ENCODE data around the gene S100A14.
A peak's percentile ranks its signal among the peaks of the same experiment; 100 is the strongest.

Gene S100A14

DNA sequence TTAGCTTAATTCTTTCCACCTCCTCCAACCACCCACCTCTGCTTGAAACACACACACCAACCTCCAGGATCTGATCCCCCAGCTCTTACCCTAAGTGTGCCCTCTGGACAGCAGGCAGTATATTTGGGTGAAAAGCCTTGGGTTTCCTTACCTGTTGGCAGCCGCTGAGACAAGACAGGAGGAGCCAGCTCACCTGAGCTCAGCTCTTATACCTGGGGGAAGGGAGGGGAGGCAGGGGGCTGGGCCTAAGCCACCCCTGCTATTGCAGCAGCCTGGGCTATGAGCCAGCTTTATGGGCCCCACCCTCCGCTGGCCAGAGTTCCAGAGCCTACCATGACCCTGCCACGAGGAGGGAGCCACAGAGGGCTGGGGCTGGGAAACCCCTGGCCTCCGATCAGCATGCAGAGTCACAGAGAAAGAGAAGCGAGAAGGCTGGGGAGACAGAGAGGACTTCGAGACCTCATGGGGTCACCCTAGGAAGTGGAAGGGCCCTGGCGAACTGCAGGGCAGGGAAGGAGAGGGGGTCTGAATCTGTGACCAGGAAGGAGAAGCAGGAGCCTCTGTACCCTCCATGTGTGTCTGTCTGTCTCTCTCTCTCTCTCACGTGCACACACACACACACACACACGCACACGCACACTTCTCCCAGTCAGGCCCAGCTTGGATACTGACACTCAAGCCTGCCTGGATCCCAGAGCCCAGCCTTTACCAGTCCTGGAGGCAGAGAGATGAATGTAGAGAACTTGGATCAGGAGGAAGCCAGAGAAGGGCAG lies at the start of gene S100A14:
Gene S100A14, minus strand, starts transcription at position 182 of the 773 bp plus-strand sequence. CDS start 467 bp downstream, outside the sequence.
- peaks cover 3% of the 10 kb centered on the region for H3K4me1 Mint-ChIP-seq
- H3K36me3 Mint-ChIP-seq: no peaks in the 10 kb centered on the region
- no peaks in the 10 kb centered on the region for H3K27me3 Mint-ChIP-seq
- H3K27ac Mint-ChIP-seq: peak within 1 kb of the TSS; percentile 15
- H3K9me3 Mint-ChIP-seq: no peaks in the 10 kb centered on the region
- H3K4me3 Mint-ChIP-seq: no peak within 1 kb of the TSS

DNA sequence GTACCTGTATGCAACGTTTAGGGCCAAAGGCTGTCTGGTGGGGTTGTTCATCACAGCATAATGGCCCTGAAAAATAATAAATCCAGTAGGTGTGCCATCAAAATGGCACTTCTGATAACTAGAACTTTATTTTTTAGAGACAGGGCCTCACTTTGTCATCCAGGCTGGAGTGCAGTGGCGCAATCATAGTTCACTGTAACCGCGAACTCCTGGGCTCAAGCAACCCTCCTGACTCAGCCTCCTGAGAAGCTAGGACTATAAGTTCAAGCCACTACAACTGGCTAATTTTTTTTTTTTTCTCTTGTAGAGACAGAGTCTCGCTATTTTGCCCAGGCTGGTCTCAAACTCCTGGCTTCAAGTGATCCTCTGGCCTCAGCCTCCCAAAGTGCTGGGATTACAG lies 47.1 kb upstream of the S100A14 start:
- Mint-ChIP-seq H3K4me3 (no peak overlapping the region), H3K27me3 (no peaks in the 10 kb centered on the region), H3K4me1 (peaks cover 29% of the 10 kb centered on the region), H3K27ac (no peak overlapping the region), H3K9me3 (no peaks in the 10 kb centered on the region), H3K36me3 (peaks cover 29% of the 10 kb centered on the region)

DNA sequence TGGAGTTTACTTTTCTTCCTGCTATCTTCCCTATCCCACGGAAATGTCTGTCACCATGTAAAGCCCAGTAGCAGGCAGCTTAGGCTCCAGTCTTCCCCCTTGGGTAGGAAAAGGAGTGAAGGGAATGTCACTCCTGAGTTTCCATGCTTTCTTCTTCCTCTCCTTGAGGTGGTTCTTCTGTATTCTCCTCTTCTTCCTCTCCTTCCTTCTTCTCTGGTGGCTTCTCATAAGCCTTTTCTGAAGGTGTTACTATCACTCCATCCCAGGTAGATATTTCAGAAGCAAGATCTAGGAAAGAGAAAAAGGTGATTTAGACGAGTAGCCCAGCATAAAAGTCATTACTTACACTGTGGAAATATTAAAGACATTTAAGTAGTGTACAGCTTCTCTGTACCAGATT lies 46.1 kb upstream of the S100A14 start:
- H3K9me3 Mint-ChIP-seq: no peaks in the 10 kb centered on the region
- H3K4me3 Mint-ChIP-seq: no peak overlapping the region
- peaks cover 20% of the 10 kb centered on the region for H3K4me1 Mint-ChIP-seq
- H3K36me3 Mint-ChIP-seq: peaks cover 20% of the 10 kb centered on the region
- no peaks in the 10 kb centered on the region for H3K27me3 Mint-ChIP-seq
- H3K27ac Mint-ChIP-seq: no peak overlapping the region

DNA sequence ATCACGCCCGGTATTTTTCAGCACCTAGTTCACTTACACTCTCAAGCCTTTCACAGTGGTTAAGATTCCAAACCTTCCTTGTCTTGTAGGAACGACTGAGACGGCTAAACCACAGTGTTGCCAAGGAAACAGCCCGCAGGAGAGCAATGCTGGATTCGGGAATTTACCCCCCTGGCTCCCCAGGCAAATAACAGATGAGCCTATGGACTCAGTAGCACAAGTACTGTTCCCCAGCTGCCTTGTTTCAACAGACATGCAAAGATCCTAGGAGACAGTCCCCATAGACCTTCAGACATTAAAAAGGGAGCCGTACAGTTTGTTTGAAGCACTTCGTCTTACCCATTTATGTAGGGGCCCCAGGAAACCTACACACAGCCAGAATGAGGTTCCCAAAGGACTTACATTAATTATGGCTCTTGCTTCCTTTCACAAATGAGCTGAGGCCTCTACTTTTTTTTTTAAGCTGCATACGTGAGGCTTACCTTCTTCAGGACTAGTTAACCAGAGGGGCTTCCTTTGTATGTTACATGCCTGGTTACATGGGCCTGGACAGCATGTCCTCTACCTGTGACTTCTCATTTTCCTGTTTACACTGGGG lies 45.1 kb upstream of the S100A14 start:
- Mint-ChIP-seq H3K4me3 (peak overlapping the region; percentile 36), H3K27ac (peak overlapping the region; percentile 68), H3K36me3 (peaks cover 17% of the 10 kb centered on the region), H3K9me3 (no peaks in the 10 kb centered on the region), H3K27me3 (no peaks in the 10 kb centered on the region), H3K4me1 (peaks cover 19% of the 10 kb centered on the region)

DNA sequence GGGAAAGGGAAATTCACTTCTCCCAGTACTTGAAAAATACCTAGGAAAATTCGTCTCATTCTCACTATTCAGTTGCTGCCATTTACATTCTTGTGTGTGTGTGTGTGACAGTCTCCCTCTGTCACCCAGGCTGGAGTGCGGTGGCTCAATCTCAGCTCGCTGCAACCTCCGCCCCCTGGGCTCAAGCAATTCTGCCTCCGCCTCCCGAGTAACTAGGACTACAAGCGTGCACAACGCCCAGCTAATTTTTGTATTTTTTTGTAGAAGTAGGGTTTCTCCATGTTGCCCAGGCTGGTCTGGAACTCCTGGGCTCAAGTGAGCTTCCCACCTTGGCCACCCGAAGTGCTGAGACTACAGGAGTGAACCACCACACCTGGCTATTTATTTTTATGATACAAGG lies 43.5 kb upstream of the S100A14 start:
- Mint-ChIP-seq H3K27ac (peak overlapping the region; percentile 35), H3K9me3 (no peaks in the 10 kb centered on the region), H3K36me3 (peaks cover 10% of the 10 kb centered on the region), H3K4me3 (peak overlapping the region; percentile 93), H3K27me3 (no peaks in the 10 kb centered on the region), H3K4me1 (peaks cover 16% of the 10 kb centered on the region)

DNA sequence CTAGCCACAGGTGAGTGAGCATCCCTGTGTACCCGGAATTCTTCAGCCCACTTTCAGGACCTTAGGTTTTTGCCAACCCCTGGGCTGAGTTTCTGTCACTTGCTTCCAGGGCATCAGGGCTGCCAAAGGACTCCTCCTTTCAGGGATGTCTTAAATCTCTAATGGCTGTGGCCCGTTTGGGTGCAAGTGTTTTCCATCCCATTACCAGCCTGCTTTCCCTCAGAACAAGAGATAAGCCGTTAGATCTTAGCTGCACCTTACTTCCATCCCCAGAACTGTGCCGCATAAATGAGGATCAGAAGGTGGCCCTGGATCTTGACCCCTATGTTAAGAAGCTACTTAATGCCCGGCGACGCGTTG lies 43.0 kb upstream of the S100A14 start:
- H3K36me3 Mint-ChIP-seq: peaks cover 7% of the 10 kb centered on the region
- H3K4me3 Mint-ChIP-seq: peak overlapping the region; percentile 93
- no peaks in the 10 kb centered on the region for H3K27me3 Mint-ChIP-seq
- peaks cover 16% of the 10 kb centered on the region for H3K4me1 Mint-ChIP-seq
- H3K27ac Mint-ChIP-seq: peak overlapping the region; percentile 94
- H3K9me3 Mint-ChIP-seq: no peaks in the 10 kb centered on the region

DNA sequence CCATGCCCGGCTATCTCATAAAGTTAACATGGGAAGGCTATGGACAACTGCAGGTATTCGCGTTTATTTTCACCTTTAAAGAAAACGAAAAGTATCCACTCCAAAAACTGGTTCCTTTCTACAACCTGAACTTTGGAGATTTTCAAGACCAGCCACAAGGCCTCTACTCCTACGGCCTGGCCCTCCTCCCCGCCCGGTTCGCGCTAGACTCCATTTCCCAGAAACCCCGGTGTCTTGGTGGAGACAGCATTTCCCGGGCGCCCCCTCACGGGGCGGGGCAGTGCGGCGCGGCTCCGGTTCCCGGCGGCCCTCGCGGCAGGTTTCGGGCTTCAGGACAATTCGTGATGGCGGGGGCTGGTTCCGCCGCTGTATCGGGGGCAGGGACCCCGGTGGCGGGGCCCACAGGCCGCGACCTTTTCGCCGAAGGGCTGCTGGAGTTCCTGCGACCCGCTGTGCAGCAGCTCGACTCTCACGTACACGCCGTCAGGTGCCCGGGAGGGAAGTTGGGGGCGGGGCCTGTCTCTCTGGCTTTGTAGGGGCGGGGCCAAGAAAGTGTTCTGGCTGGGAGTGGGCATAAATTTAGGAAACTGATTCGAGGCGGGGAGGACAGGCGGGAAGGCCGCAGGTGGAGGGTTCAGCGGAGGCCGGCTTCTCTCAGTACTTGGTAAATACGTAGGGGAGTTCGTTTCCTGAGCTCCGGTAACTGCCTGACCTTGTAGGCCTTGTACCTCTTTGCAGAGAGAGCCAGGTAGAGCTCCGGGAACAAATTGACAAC lies 42.5 kb upstream of the S100A14 start, which contains the start of gene SNAPIN:
Gene SNAPIN, plus strand, starts transcription at position 304 of the 775 bp plus-strand sequence. Its CDS starts 41 bp downstream, at position 345.
- Mint-ChIP-seq H3K27me3 (no peaks in the 10 kb centered on the region), H3K9me3 (no peaks in the 10 kb centered on the region), H3K36me3 (peaks cover 6% of the 10 kb centered on the region), H3K4me3 (peak within 1 kb of the TSS; percentile 93), H3K27ac (peak within 1 kb of the TSS; percentile 94), H3K4me1 (peaks cover 16% of the 10 kb centered on the region)

DNA sequence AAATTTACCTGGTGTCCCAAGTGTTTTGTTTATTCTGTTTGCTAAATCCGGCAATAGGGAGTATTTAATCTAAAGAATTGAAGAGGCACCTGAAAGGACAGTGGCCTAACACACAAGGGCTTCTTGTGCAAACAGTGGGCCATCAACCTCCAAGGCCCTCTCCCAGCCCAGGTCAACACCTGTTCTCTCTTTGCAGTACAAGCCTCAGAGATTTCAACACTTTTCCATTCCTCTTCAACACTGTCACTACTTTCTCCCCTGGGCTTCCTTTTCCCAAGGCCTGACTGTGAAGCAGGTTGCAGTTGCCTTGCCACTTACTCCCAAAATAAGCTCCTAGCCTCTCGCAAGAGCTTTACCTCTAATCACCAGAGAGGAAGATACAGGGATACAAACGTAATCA lies 39.2 kb upstream of the S100A14 start:
- Mint-ChIP-seq H3K27ac (no peak overlapping the region), H3K4me1 (peaks cover 16% of the 10 kb centered on the region), H3K36me3 (no peaks in the 10 kb centered on the region), H3K4me3 (no peak overlapping the region), H3K27me3 (no peaks in the 10 kb centered on the region), H3K9me3 (no peaks in the 10 kb centered on the region)

DNA sequence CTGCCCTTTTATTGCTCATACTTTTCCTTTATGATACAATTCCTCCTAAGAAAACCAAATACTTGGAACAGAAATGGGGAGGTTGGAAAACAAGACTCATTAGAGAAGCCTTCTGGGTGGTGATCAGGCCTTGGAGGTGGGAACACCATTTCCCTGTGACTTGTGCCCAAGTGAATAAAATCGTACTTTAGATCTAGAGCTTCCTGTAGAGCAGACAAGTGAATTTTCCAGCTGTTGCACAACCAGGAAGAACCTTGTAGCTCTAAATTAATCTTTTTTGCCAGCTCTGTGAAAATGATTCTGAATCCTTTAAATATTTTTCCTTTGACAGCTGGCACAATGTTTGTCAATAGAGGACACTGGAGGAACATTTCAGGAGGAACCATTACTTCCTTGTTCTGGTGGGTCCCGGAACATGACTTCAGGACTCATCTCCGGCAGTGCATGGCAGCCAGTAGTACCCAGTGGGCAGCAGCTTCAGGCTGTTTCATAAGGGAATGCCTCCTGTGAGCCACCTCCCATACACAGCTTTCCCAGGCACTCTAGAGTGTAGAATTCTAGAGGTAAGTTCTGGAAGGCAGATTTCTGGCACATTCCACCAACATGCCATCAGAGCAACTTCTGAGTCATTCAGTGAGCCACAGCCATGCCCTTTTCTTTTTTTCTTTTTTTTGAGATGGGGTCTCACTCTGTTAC lies 36.8 kb upstream of the S100A14 start:
- Mint-ChIP-seq H3K4me1 (peaks cover 24% of the 10 kb centered on the region), H3K27me3 (no peaks in the 10 kb centered on the region), H3K36me3 (no peaks in the 10 kb centered on the region), H3K27ac (no peak overlapping the region), H3K9me3 (no peaks in the 10 kb centered on the region), H3K4me3 (no peak overlapping the region)

DNA sequence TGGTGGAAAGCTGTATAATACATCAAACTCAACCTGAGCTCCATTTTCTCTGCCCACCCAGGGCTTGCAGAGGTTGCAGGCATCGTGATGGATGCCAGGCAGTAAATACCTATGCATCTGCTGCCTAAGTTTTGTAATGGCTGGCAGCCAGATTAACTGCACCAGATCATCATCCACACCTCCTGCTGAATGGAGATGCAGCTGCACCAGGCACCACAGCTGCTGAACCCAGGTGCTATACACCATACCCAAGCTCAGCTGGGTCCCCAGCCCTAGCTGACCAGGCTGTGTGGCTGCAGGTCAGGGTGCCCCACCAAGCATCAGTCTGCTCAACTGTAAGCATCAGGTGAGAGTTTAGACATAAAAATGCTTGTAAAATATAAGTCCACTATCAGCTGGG lies 35.6 kb upstream of the S100A14 start:
- H3K9me3 Mint-ChIP-seq: no peaks in the 10 kb centered on the region
- H3K4me3 Mint-ChIP-seq: no peak overlapping the region
- H3K4me1 Mint-ChIP-seq: peaks cover 34% of the 10 kb centered on the region
- peaks cover 2% of the 10 kb centered on the region for H3K36me3 Mint-ChIP-seq
- H3K27ac Mint-ChIP-seq: no peak overlapping the region
- H3K27me3 Mint-ChIP-seq: no peaks in the 10 kb centered on the region

DNA sequence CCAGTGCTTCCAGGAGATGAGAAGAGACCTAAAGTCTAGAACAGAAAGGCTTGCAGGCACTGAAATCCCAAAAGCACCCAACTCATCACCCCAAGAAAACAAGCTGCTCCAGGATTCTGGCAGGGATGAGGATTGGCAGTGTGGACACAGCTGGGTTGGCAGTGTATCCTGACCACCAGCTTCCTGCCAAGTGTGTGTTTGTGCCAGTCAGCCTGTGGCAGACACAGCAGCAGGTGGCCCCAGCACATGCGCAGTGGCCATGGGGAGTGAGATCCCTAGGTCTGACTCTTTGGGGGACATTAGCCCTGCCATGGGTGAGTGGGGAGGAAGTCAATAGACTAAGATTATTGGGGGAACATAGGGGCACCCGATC lies 33.7 kb upstream of the S100A14 start:
- H3K27me3 Mint-ChIP-seq: no peaks in the 10 kb centered on the region
- peak overlapping the region; percentile 59 for H3K4me3 Mint-ChIP-seq
- peaks cover 53% of the 10 kb centered on the region for H3K4me1 Mint-ChIP-seq
- H3K27ac Mint-ChIP-seq: peak overlapping the region; percentile 93
- no peaks in the 10 kb centered on the region for H3K9me3 Mint-ChIP-seq
- H3K36me3 Mint-ChIP-seq: peaks cover 17% of the 10 kb centered on the region

DNA sequence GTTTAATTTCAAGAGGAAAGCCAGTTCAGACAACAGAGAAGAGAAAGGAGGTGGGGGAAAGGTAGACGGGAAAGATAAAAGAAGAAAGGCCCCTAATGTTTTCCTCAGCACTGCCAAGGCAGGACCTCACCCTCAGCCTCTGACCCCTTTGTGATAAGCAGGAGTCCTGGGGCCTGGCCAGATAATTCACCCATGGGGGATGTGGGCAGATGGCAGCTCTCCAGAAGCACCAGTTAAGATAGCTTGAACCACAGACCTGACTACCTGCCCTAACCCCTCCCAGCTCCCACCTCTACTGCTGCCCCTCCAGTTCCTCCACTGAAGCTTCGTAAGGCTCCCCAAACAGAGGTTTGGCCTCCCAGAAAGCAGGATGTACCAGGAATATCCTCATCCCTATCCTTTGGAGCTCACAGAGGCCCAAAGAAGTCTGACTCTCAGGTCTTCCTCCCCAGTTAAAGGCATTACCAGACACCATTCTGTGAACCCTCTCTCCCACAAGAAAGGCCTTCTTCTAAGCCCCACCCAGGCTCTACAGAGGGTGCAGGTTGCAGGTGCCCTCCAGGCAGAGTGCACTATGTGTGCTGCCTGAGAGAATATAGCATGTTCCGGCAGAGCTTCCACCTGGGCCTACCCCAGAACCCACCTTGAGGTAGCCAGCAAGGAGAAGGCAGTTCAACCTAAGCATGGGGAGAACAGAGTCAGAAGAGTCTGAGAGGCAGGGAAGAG lies 33.2 kb upstream of the S100A14 start:
- H3K4me3 Mint-ChIP-seq: peak overlapping the region; percentile 59
- H3K9me3 Mint-ChIP-seq: no peaks in the 10 kb centered on the region
- H3K4me1 Mint-ChIP-seq: peaks cover 59% of the 10 kb centered on the region

DNA sequence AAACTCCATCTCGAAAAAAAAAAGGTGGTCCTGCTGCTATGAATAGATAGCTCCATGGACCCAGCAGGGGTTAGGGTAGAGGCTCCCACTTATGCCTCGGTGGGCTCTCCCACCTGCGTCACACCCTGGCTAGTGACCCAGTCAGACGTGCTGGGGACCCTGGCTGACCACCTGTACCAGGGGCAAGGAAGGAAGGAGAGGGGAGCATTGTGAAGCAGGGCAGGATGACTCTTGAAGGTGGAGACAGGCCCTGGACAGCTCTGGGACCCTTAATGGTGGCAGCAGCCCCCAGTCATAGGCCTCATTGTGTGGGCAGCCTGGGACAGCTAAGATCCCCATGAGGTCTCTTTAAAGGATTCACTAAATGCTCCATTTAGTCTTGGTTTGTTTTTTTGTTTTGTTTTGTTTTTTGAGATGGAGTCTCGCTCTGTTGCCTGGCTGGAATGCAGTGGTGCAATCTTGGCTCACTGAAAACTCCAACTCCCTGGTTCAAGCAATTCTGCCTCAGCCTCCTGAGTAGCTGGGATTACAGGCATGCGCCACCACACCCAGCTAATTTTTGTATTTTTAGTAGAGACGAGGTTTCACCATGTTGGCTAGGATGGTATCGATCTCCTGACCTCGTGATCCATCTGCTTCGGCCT lies 32.0 kb upstream of the S100A14 start:
- Mint-ChIP-seq H3K36me3 (peaks cover 27% of the 10 kb centered on the region), H3K27me3 (no peaks in the 10 kb centered on the region), H3K4me1 (peaks cover 70% of the 10 kb centered on the region), H3K27ac (peak overlapping the region; percentile 46), H3K9me3 (no peaks in the 10 kb centered on the region), H3K4me3 (no peak overlapping the region)

More for the DNA sequence above, 33.2 kb upstream of the S100A14 start:
- Mint-ChIP-seq H3K27me3 (no peaks in the 10 kb centered on the region), H3K36me3 (peaks cover 21% of the 10 kb centered on the region), H3K27ac (peak overlapping the region; percentile 93)

DNA sequence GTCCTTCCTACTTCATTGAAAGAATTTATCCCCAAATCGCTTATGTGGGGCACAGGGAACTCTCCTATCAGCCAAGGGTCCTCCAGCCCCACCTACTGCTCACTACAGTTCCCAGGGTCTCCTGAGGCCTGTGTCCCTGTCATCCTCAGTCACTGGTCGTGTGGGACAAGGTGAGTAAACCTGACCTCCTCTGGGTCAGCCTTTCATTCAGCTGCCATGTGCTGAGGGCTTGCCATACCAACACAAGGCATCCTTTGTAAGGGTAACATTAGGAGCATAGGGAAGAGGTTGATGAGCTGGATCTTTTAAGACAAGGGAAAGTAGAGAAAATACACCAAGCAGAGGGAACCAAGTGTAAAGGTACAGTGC lies 31.2 kb upstream of the S100A14 start:
- peaks cover 29% of the 10 kb centered on the region for H3K36me3 Mint-ChIP-seq
- H3K27me3 Mint-ChIP-seq: no peaks in the 10 kb centered on the region
- no peak overlapping the region for H3K4me3 Mint-ChIP-seq
- H3K9me3 Mint-ChIP-seq: no peaks in the 10 kb centered on the region
- H3K27ac Mint-ChIP-seq: peak overlapping the region; percentile 56
- peaks cover 74% of the 10 kb centered on the region for H3K4me1 Mint-ChIP-seq
